ENCODE data around the gene PRAMEF20.
"Not testable (repeated sequence)": the region's sequence is repeated elsewhere in the genome, so short reads cannot be mapped to it uniquely, and the experiment has no call there.

Gene PRAMEF20

DNA sequence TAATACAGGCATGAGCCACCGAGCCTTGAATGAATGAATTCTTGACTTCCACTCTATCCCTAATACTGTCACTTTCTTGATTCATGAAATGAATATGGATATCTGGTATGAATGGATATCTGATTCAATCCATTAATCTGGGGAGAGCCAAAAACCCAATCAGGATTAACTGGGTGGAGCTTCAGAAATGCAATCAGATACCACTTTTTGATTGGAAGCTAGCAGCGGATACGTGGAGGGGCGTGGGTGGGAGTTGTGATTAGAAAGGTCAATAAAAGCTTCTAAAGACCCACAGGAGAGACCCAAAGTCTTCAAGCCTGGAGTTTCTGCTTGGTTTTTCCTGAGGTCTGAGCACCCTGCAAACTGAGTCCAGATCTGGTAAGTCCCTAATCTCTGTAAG, at the start of gene PRAMEF20:
TSS of gene PRAMEF20 (plus strand) at position 301 of the 400 bp plus-strand sequence. CDS start 5,905 bp downstream, outside the sequence.
- DNase-seq (ENCODE audit: low read depth); H3K4me3 ChIP-seq (ENCODE audit: low read depth, low read length): not testable (repeated sequence)

DNA sequence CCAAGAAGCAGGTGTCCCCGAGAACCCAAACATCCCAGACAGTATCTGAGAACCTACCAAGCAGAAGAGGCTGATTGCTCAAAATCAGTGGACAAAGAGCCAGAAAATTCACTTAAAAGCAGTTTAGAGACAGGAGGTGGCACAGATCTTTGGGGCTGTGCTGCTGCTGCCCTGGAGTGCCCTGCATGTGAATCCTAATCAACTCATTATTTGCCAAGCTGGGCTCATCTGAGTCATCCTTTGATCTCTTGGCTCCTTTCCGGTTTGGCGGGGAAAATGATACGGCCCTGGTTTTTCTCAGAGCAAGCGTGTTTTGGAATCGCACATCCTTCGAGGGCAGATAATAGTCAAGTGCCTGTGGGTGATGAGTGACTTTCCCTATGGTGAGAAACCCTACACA, 47.9 kb upstream of the PRAMEF20 start:
- not testable (repeated sequence) for H3K4me3 ChIP-seq (ENCODE audit: low read depth, low read length); DNase-seq (ENCODE audit: low read depth)

DNA sequence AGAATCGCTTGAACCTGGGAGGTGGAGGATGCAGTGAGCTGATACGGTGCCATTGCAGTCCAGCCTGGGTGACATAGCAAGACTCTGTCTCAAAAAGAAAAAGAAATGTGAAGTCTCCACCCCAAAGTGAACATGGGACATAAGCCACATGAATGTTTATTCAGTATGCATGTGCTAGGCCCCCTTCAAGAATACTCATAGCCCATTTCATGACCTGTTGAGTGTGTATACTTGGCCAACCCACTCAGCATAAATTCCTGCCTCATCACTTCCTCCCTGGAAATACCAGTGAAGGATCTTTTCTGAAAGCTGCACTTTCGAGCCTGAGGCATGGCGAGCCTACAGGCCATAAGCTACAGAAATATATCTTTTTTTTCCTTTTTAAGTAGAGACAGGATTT, 45.3 kb upstream of the PRAMEF20 start:
- not testable (repeated sequence) for DNase-seq (ENCODE audit: low read depth)

DNA sequence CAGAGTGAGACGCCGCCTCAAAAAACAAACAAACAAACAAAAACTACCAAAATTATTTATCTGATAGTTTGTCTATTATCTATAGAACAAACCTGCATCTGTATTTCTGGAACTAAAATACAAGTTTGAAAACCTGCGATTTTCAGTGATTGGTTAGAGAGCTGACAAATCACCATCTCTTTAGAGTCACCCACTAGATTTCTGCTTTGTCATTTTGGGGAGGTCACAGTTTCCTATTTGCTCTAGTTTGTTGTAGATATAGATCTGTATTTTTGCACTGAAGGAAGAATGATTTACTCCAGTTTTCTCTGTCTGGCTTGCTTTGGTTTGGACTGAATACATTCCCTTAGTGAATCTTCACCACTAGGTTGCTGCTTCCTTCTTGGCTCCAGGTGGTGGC, 43.7 kb upstream of the PRAMEF20 start:
- DNase-seq (ENCODE audit: low read depth); H3K4me3 ChIP-seq (ENCODE audit: low read depth, low read length): not testable (repeated sequence)

More for the DNA sequence above, 45.3 kb upstream of the PRAMEF20 start:
- not testable (repeated sequence) for H3K4me3 ChIP-seq (ENCODE audit: low read depth, low read length)

DNA sequence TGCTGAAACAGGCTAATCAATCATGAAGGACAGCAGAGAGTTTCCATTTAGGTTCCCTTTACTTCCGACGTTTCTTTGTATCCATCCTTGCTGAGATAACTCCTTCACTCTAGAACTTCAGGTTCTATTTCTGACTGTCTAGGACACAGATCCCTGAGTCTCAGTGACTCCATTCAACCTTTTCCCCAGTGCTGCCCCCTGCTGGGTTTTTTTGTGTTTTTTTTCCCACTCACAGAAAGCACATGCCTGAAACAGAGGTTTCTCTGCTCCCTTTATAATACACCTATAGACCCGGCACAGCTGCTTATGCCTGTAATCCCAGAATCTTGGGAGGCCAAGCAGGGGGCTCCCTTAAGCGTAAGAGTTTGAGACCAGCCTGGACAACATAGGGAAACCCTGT, 41.7 kb upstream of the PRAMEF20 start:
- not testable (repeated sequence) for H3K4me3 ChIP-seq (ENCODE audit: low read depth, low read length); DNase-seq (ENCODE audit: low read depth)

DNA sequence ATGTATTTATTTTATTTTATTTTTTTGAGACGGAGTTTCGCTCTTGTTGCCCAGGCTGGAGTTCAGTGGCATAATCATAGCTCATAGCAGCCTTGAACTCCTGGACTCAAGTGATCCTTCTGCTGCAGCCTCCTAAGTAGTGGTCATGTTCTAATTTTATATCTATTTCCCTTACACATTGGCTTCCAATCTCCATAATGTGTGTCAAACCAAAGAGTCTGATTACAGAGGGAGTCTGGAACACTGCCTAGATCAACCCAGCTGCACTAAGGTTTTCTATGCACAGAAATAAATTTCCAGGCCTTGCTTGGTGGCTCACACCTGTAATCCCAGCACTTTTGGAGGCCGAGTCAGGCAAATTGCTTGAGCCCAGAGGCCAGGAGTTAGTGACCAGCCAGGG, 31.3 kb upstream of the PRAMEF20 start:
- DNase-seq (ENCODE audit: low read depth); H3K4me3 ChIP-seq (ENCODE audit: low read depth, low read length): not testable (repeated sequence)

DNA sequence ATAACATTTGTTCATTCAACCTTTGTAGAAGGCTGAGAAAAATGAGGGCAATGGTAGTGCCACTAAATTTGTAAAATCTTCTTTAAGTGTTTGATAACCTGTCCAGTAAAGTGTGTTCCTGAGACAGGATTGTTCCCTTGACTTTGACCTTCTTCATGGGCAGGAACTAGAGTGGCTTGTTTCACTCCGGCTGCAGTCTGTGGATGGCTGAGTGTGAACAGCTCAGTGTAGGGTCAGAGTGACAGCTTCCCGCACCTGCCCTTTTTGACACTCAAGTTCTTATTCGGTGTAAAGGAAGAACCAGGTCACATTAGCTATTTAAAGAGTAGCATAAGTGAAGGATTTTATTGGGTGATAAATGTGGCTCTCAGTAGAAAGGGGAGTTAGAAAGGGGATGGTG, 29.9 kb upstream of the PRAMEF20 start:
- DNase-seq (ENCODE audit: low read depth); H3K4me3 ChIP-seq (ENCODE audit: low read depth, low read length): not testable (repeated sequence)

DNA sequence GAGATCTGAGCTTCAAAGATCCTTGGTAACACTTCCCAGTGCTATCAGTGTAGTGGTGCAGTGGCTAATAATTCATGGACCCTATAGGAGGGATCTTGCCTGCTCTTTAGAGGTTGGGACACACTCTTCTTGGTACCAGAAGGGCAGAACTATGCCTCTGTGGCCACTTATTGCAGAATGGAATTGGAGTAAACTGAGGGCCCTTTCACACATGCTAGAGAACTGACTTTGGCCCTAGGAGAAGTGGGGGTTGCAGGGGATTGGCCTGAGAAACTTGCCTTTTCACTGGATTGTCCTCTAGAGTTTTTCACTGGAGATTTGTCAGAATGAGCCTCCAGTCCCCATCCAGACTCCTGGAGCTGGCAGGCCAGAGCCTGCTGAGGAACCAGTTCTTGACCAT, 20.9 kb upstream of the PRAMEF20 start, which contains the start of gene PRAMEF17:
TSS of gene PRAMEF17 (plus strand) at position 301 of the 400 bp plus-strand sequence. CDS start at position 327, 26 bp downstream.
- H3K4me3 ChIP-seq (ENCODE audit: low read depth, low read length); DNase-seq (ENCODE audit: low read depth): not testable (repeated sequence)

DNA sequence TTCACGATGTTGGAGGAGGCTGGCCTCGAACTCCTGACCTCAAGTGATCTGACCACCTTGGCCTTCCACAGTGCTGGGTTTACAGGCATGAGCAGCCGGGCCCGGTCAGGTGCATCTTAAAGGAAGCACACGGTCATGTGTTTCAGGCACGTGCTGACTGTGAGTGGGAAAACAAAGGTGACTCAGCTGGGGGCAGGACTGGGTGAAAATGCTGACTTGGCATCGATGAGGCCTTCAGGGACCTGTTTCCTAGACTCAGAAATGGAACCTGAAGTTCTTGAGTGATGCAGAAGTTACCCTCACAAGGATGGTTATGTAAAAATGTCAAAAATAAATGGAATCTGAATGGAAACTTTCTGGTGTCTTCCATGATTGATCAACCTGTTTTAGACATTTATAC, 17.2 kb upstream of the PRAMEF20 start:
- not testable (repeated sequence) for DNase-seq (ENCODE audit: low read depth); H3K4me3 ChIP-seq (ENCODE audit: low read depth, low read length)

DNA sequence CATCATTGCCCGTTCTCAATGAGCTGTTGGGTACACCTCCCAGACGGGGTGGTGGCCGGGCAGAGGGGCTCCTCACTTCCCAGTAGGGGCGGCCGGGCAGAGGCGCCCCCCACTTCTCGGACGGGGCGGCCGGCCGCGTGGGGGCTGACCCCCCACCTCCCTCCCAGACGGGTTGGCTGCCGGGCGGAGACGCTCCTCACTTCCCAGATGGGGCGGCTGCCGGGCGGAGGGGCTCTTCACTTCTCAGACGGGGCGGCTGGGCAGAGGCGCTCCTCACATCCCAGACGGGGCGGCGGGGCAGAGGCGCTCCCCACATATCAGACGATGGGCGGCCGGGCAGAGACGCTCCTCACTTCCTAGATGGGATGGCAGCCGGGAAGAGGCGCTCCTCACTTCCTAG, 15.5 kb upstream of the PRAMEF20 start:
- not testable (repeated sequence) for DNase-seq (ENCODE audit: low read depth); H3K4me3 ChIP-seq (ENCODE audit: low read depth, low read length)

DNA sequence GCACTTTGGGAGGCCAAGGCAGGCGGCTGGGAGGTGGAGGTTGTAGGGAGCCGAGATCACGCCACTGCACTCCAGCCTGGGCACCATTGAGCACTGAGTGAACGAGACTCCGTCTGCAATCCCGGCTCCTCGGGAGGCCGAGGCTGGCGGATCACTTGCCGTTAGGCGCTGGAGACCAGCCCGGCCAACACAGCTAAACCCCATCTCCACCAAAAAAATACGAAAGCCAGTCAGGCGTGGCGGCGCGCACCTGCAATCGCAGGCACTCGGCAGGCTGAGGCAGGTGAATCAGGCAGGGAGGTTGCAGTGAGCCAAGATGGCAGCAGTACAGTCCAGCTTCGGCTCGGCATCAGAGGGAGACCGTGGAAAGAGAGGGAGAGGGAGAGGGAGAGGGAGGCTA, 14.9 kb upstream of the PRAMEF20 start:
- not testable (repeated sequence) for H3K4me3 ChIP-seq (ENCODE audit: low read depth, low read length); DNase-seq (ENCODE audit: low read depth)

DNA sequence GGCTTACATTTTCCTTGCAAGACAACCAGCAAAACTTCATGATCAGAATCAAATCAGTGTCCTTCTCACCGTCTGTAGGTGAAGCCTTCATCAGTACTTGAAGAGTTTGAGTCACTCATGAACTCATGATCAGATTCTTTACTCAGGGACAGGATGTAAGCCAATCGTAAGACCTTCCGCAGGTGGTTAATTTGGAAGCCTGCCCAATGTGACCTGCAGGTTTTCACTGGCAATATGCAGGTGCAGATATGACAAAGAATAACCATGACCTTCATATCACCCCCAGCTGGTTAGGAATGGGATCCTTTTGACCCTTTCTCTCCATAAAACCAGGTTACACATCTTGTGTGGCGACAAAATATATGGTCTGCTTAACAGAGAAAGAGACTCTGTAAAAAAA, 2.4 kb upstream of the PRAMEF20 start:
- H3K4me3 ChIP-seq (ENCODE audit: low read depth, low read length), result no peak overlapping the region
- no peak for DNase-seq (ENCODE audit: low read depth)
- TF ChIP-seq, protein P1, sequence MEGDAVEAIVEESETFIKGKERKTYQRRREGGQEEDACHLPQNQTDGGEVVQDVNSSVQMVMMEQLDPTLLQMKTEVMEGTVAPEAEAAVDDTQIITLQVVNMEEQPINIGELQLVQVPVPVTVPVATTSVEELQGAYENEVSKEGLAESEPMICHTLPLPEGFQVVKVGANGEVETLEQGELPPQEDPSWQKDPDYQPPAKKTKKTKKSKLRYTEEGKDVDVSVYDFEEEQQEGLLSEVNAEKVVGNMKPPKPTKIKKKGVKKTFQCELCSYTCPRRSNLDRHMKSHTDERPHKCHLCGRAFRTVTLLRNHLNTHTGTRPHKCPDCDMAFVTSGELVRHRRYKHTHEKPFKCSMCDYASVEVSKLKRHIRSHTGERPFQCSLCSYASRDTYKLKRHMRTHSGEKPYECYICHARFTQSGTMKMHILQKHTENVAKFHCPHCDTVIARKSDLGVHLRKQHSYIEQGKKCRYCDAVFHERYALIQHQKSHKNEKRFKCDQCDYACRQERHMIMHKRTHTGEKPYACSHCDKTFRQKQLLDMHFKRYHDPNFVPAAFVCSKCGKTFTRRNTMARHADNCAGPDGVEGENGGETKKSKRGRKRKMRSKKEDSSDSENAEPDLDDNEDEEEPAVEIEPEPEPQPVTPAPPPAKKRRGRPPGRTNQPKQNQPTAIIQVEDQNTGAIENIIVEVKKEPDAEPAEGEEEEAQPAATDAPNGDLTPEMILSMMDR (conservative IDR thresholded peaks at IDR 0.05; ENCODE audit: low read depth, low read length), result no peak

DNA sequence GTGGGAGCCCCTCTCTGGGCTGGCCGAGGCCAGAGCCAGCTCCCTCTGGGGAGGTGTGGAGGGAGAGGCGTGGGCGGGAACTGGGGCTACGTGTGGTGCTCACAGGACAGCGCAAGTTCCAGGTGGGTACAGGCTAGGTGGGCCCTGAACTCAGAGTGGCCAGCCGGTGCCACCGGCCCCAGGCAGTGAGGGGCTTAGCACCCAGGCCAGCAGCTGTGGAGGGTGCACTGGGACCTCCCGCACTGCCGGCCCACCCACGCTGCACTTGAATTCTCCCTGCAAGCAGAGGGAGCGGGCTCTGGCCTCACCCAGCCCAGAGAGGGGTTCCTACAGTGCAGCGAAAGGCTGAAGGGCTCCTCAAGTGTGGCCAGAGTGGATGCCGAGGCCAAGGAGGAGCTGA, 20.2 kb downstream of the PRAMEF20 start:
- no peak for DNase-seq (ENCODE audit: low read depth)
- TF ChIP-seq, protein P1 (conservative IDR thresholded peaks at IDR 0.05; ENCODE audit: low read depth, low read length), result no peak
- no peak overlapping the region for H3K4me3 ChIP-seq (ENCODE audit: low read depth, low read length)

Measured in choroid plexus epithelial cell (primary cell).